ENCODE measurements around the gene SUN2. TPM values are rescaled to one million over a fixed set of nuclear protein-coding genes. Genes with fewer than 3 reads are reported as not detected.

The SUN2 gene
- total RNA-seq, 1 donor from 2014 or later: 124 TPM

DNA sequence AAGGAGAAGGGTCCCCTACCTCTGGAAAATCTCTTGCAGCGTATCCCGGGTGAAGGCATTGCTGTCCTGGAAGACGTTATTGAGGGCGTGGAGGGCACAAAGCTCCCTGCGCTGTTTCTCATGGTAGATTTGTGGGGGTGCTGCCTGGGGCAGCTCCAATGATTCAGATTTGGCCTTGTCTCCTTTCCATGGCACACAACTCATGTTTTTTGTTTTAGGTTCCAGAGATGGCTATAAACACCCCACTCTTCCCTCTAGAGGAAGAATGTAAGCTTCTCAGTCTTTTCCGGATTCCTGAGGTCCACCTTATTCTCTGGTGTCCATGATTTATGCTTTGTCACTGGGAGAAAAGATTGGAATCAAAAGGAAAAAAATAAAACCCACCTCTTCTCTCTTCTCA lies 56.0 kb downstream of the SUN2 start:
- H3K9me3 Mint-ChIP-seq (ENCODE audit: low read depth): no peaks in the 10 kb centered on the region
- TF ChIP-seq, protein P1, sequence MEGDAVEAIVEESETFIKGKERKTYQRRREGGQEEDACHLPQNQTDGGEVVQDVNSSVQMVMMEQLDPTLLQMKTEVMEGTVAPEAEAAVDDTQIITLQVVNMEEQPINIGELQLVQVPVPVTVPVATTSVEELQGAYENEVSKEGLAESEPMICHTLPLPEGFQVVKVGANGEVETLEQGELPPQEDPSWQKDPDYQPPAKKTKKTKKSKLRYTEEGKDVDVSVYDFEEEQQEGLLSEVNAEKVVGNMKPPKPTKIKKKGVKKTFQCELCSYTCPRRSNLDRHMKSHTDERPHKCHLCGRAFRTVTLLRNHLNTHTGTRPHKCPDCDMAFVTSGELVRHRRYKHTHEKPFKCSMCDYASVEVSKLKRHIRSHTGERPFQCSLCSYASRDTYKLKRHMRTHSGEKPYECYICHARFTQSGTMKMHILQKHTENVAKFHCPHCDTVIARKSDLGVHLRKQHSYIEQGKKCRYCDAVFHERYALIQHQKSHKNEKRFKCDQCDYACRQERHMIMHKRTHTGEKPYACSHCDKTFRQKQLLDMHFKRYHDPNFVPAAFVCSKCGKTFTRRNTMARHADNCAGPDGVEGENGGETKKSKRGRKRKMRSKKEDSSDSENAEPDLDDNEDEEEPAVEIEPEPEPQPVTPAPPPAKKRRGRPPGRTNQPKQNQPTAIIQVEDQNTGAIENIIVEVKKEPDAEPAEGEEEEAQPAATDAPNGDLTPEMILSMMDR (IDR thresholded peaks at IDR 0.05): peak; percentile 42
- no peaks in the 10 kb centered on the region for H3K27me3 Mint-ChIP-seq (ENCODE audit: low read depth)
- H3K36me3 Mint-ChIP-seq (ENCODE audit: low read depth): peaks cover 4% of the 10 kb centered on the region
- peak overlapping the region; percentile 90 for H3K4me3 Mint-ChIP-seq (ENCODE audit: unreplicated experiment)
- peak overlapping the region; percentile 99 for H3K27ac Mint-ChIP-seq (ENCODE audit: unreplicated experiment)
- peaks cover 56% of the 10 kb centered on the region for H3K4me1 Mint-ChIP-seq (ENCODE audit: low read depth)
- no peak for DNase-seq (ENCODE audit: low spot score)

DNA sequence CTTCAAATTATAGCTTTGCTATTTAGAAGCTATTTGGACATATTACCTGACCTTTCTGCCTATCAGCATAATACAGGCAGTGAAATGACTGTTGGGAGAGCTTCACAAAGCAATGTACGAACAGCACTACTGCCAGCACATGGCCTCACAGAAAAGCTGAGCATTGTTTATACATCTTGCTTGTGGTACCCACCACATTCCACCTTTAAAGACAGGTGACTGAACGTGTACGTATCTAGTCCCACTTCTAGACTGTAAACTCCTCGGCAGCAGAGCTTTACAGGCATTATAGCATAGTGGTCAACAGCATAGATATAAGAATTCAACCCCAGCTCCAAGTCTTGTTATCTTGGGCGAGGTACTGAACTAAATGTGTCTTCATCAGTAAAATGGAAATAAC lies 56.7 kb downstream of the SUN2 start:
- no peaks in the 10 kb centered on the region for H3K9me3 Mint-ChIP-seq (ENCODE audit: low read depth)
- no peak for DNase-seq (ENCODE audit: low spot score)
- H3K36me3 Mint-ChIP-seq (ENCODE audit: low read depth): peaks cover 7% of the 10 kb centered on the region
- H3K4me3 Mint-ChIP-seq (ENCODE audit: unreplicated experiment): peak overlapping the region; percentile 90
- TF ChIP-seq, protein P1 (IDR thresholded peaks at IDR 0.05): no peak
- H3K27ac Mint-ChIP-seq (ENCODE audit: unreplicated experiment): peak overlapping the region; percentile 99
- no peaks in the 10 kb centered on the region for H3K27me3 Mint-ChIP-seq (ENCODE audit: low read depth)
- peaks cover 59% of the 10 kb centered on the region for H3K4me1 Mint-ChIP-seq (ENCODE audit: low read depth)

DNA sequence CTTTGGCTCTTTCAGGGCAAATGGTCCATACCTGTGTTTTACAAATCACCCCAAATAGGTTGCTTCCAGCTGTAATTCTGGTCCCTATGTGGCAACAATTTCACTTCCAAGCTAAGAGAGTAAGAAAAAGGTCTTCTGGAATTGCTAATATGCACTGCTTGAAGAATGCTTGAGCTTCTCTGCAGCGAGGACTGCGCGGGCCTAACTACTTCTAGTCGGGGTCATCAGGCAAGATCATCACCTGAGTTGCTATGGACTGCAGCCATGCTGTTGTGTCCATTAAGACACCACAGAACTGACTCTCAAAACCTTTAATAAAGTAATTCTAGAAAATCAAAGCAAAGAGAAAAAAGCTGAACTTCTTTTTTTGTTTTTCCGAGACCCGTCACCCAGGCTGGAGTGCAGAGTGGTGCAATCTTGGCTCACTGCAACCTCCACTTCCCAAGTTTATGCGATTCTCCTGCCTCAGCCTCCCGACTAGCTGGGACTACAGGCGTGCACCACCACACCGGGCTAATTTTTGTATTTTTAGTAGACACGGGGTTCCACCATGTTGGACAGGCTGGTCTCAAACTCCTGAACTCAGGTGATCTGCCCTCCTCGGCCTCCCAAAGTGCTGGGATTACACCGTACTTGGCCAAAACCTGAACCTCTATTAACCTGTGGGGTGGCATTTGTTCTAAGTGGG lies 57.2 kb downstream of the SUN2 start:
- peak overlapping the region; percentile 99 for H3K27ac Mint-ChIP-seq (ENCODE audit: unreplicated experiment)
- peaks cover 8% of the 10 kb centered on the region for H3K36me3 Mint-ChIP-seq (ENCODE audit: low read depth)
- H3K4me1 Mint-ChIP-seq (ENCODE audit: low read depth): peaks cover 62% of the 10 kb centered on the region

DNA sequence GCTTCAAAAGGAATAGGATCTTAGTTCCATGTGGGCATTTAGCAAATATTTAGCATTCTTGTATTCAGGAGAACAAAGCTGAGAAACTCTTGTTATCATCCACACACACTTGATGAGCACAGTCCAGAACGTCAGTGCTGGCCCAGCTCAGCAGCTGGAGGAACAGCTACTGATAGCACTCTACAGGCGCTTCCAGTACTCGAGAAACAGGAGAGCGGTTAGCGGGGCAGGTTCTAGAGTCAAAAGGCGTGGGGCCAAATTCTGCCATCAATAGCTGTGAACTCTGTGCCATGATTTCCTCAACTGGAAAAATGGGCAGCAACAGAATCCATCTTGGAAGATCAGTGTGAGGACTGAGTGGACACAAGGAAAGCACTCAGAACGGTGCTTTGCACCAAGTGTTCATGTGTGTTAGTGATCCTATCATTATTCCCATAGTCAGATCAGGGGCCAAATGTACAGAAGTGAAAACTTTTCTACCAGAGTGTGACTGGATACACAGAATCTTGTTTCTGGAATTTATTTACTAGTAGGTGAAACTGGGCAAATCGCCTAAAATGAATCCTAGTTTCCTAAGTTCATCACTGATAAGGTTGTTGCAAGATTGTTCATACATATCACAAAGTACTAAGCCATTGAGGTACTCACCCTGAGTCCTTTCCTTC lies 58.2 kb downstream of the SUN2 start:
- Mint-ChIP-seq H3K27me3 (ENCODE audit: low read depth) (no peaks in the 10 kb centered on the region), H3K4me1 (ENCODE audit: low read depth) (peaks cover 68% of the 10 kb centered on the region), H3K27ac (ENCODE audit: unreplicated experiment) (peak overlapping the region; percentile 99), H3K4me3 (ENCODE audit: unreplicated experiment) (peak overlapping the region; percentile 90), H3K36me3 (ENCODE audit: low read depth) (peaks cover 15% of the 10 kb centered on the region), H3K9me3 (ENCODE audit: low read depth) (no peaks in the 10 kb centered on the region)
- no peak for DNase-seq (ENCODE audit: low spot score)
- TF ChIP-seq, protein P1 (IDR thresholded peaks at IDR 0.05): no peak

More for the DNA sequence above, 57.2 kb downstream of the SUN2 start:
- H3K27me3 Mint-ChIP-seq (ENCODE audit: low read depth): no peaks in the 10 kb centered on the region
- H3K9me3 Mint-ChIP-seq (ENCODE audit: low read depth): no peaks in the 10 kb centered on the region
- peak overlapping the region; percentile 90 for H3K4me3 Mint-ChIP-seq (ENCODE audit: unreplicated experiment)
- no peak for DNase-seq (ENCODE audit: low spot score)
- TF ChIP-seq, protein P1 (IDR thresholded peaks at IDR 0.05): no peak

DNA sequence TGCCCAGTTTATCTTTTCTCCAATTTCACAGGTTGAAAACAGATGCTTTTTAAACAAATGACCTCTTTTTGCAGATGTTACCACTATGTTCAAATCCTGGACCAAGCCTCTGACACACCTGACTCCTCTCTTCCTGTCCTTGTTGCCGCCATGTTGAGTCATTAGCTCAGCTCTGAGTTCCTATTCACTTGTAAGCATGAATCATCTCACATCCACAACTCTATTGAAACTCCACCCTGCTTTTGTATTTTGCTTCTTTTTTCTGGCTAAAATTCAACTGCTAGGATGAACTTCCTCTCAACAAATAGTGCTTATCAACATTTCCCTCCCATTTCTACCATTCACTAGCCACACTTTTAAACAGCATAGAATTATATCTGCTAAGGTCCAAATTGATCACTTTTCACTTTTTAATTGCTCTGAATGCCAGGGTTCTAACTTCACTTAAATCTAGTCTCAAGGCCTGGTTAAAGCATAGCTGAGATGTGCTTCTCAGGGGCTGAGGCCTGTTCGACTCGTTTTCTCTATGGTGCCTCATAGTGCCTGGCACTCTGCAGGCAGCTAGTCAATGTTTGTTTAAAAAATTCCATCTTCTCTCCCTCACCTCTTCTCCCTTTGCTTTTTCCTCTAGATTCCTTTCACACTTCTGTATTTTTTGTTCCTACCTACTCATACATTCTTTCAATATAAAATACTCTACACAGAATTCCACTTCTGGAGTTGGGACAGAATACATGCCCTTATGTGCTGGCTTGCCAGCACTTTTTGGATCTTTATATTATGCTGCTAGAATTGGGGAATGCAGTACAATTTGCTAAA lies 59.0 kb downstream of the SUN2 start:
- Mint-ChIP-seq H3K4me3 (ENCODE audit: unreplicated experiment) (peak overlapping the region; percentile 90), H3K27ac (ENCODE audit: unreplicated experiment) (peak overlapping the region; percentile 99), H3K27me3 (ENCODE audit: low read depth) (no peaks in the 10 kb centered on the region), H3K9me3 (ENCODE audit: low read depth) (no peaks in the 10 kb centered on the region), H3K4me1 (ENCODE audit: low read depth) (peaks cover 71% of the 10 kb centered on the region), H3K36me3 (ENCODE audit: low read depth) (peaks cover 15% of the 10 kb centered on the region)
- no peak for DNase-seq (ENCODE audit: low spot score)
- TF ChIP-seq, protein P1 (IDR thresholded peaks at IDR 0.05): no peak

All from chondrocyte (in vitro differentiated cells).